ENCODE measurements around the gene MAP3K14.

The MAP3K14 gene

DNA sequence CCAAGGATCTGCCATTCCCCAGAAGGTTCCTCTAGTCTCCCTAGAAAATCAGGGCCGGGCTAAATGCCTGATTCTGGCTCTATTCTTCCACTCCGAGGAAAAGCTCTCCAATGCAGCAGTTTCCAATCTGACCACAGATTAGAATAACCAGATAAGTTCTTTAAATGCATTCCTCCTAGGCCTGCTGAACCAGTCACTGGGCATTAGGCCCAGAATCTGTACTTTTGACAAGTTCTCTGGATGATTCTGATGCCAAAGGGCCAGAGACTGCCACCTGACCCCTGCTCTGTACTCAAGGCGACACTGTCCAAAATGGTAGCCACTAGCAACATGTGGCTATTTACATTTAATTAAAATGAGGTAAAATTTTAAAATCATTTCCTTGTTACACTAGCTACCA is 22.3 kb downstream of the MAP3K14 start:
- CTCF ChIA-PET = interaction anchor here (0.6 to 4.2 kb wide), 6 partner anchors 13 to 159 kb away, joined by 3 to 17 read pairs (median 4); partner anchors contain the start of genes ACBD4 and MAP3K14
- Mint-ChIP-seq H3K4me1 (peaks cover 69% of the 10 kb centered on the region), H3K36me3 (peaks cover 26% of the 10 kb centered on the region), H3K4me3 (no peak overlapping the region), H3K27ac (no peak overlapping the region), H3K9me3 (no peaks in the 10 kb centered on the region), H3K27me3 (no peaks in the 10 kb centered on the region)
- DNase-seq = no peak

DNA sequence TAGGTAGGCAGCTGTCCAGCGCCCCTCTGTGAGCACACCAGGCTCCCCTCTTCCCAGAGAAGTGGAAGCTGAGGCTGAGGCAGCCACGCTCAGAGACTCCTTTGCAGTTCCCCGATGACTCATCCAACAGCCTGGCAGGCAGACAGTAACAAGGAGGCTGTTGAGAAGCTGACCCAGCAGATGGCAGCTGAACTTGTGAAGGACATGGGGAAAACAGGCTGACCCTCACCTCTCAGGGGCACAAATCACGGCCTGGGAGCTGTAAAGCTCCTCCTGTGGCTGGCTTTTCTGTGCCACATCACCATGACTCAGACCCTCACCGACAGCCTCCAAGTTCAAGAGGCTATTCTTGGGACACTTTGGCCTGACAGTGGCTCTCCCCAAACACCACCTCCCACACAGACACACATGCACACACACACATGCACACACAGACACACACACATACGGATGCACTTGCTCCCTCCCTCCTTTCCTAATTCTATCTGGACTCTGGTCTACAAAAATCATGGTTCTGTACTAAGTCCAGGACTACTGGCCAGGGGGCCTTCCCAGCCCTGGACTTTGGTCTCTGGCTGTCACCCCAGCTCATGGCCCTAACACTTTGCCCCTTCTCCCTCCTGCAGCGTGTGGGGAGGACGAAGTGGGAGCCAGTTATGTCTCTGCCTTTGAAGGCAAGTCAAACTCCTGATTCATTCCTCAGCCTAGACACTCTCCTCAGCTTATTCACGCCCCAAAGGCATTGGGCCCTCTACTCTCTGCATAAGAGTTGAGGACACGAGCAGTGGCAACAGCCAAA is 23.2 kb downstream of the MAP3K14 start:
- peaks cover 61% of the 10 kb centered on the region for H3K4me1 Mint-ChIP-seq
- no peak for DNase-seq
- peak overlapping the region; percentile 19 for H3K27ac Mint-ChIP-seq
- no peaks in the 10 kb centered on the region for H3K27me3 Mint-ChIP-seq
- CTCF ChIA-PET = interaction anchor here (1.1 to 4.2 kb wide), 7 partner anchors 8 to 158 kb away, joined by 3 to 17 read pairs (median 5); partner anchors contain the start of gene ACBD4
- no peaks in the 10 kb centered on the region for H3K9me3 Mint-ChIP-seq
- no peak overlapping the region for H3K4me3 Mint-ChIP-seq
- H3K36me3 Mint-ChIP-seq = peaks cover 27% of the 10 kb centered on the region

DNA sequence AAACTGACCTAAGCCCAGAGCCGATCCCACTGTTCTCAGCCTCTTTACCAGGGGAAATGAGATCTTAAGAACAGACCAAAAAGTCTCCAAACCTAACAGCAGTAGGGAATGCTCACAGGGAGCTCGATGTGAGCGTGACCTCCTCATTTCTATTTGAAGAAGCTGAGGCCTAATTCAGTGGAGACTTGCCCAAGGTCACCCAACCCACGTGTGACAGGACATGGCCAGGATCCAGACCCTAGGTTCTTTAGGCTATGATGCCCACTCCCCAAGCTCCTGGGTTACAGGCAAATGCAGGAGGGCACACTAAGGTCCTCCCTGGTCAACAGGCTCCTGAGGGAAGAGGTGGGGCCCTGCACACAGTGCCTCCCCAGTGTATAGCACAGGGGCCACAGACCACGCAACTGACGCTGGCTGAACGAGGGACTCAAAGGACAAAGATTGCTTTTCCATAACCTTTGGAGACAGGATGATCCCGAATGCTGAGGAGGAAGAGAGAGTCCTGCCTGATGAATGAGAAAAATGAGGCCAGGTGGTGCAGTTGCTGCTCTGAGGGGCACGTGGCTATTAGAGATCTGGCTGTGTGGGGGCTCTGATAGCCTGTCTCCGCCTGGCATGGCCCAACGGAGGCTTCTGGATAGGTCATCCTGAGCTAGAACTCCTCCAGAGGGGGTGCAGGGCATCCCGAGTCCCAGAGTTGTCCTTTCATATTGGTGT is 24.0 kb downstream of the MAP3K14 start:
- peaks cover 22% of the 10 kb centered on the region for H3K36me3 Mint-ChIP-seq
- CTCF ChIA-PET = interaction anchor here (1.0 to 4.2 kb wide), 5 partner anchors 9 to 92 kb away, joined by 4 to 17 read pairs (median 5); no protein-coding TSS in a partner anchor
- peaks cover 55% of the 10 kb centered on the region for H3K4me1 Mint-ChIP-seq
- H3K27me3 Mint-ChIP-seq = no peaks in the 10 kb centered on the region
- H3K27ac Mint-ChIP-seq = no peak overlapping the region
- H3K4me3 Mint-ChIP-seq = no peak overlapping the region
- no peak for DNase-seq
- H3K9me3 Mint-ChIP-seq = no peaks in the 10 kb centered on the region

DNA sequence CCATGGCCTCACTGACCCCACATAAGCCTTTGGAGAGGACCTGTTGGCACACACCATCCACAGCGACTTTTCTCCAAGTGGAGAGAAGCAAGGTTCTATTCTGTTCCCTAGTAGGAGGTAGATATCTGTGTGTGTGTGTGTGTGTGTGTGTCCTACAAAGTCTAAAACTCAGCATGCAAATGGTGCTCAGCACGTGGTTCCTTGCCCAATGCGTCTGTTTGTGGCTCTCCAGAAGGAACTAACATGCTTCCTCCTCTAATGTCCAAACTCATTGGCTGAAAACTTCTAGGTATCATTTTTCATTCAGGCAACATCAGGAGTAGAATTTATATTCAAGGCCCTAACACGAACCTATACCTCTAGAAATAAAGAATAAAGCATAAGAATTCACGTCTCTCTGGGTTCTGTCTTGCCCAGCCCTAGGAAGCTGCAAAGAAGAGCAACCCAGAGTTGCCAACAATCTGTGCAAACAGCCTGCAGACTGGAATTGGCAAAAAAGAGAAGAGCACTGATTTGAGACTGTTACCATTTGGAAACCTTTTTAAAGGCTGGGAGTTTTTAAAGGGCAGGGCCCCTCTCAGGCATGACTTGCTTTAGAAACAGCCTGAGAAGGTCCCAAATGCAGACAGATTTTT is 25.5 kb downstream of the MAP3K14 start:
- H3K4me3 Mint-ChIP-seq = no peak overlapping the region

DNA sequence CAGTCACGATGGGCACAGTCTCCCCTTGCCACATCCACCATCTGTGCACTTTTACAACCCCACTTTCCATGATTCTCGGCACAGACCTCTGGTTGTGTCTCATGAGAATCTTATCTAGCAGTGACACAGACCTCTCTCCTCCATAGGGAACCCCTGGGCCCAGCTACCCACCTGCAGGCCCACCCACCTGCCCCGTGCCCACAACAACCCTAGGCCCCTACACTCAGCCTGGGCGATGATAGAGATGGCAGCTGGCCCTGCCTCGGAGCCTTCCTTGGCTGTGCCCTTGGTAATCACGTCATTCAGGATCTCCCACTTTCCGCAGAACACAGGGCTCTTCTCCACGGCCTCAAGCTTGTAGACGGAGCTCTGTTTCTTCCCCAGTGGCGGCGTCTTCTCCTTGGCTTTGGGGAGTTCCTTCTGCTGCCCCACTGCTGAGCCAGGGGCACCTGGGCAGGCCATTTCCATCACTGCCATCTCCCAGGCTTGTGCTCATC is 26.5 kb downstream of the MAP3K14 start:
- no peaks in the 10 kb centered on the region for H3K9me3 Mint-ChIP-seq
- peak overlapping the region; percentile 74 for H3K27ac Mint-ChIP-seq
- H3K4me3 Mint-ChIP-seq = no peak overlapping the region
- no peak for DNase-seq
- H3K36me3 Mint-ChIP-seq = peaks cover 27% of the 10 kb centered on the region
- CTCF ChIA-PET = interaction anchor here (0.7 kb wide), 1 partner anchor 13 kb away, joined by 3 read pairs; no protein-coding TSS in a partner anchor
- no peaks in the 10 kb centered on the region for H3K27me3 Mint-ChIP-seq
- H3K4me1 Mint-ChIP-seq = peaks cover 30% of the 10 kb centered on the region

More for the DNA sequence above, 25.5 kb downstream of the MAP3K14 start:
- Mint-ChIP-seq H3K27me3 (no peaks in the 10 kb centered on the region), H3K4me1 (peaks cover 40% of the 10 kb centered on the region), H3K9me3 (no peaks in the 10 kb centered on the region), H3K36me3 (peaks cover 24% of the 10 kb centered on the region), H3K27ac (peak overlapping the region; percentile 49)
- no peak for DNase-seq
- CTCF ChIA-PET = interaction anchor here (1.0 to 1.1 kb wide), 2 partner anchors 14 to 93 kb away, joined by 3 to 4 read pairs; no protein-coding TSS in a partner anchor

DNA sequence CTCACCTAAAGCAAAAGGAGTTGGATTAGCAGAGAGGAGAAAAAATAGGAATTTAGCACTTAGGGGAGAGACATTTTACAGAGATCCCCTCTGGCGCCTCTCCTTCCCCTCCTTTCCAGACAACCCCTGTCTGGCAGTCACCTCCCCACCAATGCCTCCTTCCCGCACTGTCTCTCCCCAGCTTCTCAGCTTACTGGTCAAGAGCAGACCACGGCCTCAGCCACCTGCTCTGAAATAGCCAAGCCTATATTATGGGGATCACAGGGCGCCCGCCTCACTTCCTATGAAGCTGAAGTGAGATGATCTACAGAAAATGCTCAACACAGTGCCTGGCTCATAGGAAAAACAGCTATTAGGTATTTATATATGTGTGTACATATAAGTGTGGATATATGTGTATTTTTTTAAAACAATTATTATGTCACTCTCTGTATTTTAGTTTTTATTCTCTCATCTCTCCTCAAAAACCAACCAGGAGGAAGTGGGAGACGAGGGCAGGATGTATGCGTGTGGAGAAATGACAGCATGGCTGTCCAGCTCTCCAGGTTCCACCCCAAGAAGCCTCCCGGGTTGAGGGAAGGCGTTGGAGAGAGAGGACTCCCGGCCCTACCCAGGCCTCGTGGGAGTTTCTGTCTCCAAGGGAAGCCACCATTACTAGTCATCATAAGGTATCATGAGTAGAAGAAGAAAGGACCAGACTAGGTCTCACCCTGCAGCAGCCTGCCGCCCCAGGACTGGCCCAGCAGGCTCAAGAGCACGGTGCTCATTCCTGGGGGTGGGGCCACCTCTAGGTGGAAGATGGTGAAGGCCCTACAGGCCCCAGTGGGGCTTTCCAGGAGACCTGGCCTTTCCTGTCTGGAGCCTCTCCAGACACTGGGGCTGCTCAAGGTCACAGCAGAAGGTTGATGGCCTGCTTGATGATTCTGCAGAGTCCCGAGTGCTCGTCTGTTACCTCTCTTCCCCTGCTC is 27.2 kb downstream of the MAP3K14 start:
- Mint-ChIP-seq H3K4me3 (no peak overlapping the region), H3K36me3 (peaks cover 30% of the 10 kb centered on the region), H3K27ac (peak overlapping the region; percentile 71)

DNA sequence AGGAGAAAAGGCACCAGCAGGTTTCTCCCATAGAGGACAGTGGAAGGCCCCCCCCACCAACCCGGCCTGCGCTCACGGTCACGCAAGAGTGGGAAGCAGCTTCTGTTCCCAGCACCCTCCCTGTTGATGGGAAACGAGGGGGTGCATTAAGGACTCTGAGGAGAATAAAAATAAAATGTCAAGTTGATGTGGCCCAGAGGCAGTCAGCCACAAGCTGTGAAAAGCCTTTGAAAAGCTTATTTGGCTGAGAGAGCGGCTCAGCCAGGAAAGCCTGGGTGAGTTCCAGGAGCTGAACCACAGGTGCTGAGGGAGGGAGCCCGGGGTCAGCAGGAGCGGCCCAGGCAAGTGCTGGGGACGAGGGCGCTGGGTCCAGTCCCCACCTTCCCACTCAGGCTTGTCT is 28.0 kb downstream of the MAP3K14 start:
- CTCF ChIA-PET = interaction anchor here (0.7 to 1.9 kb wide), 4 partner anchors 12 to 96 kb away, joined by 3 to 7 read pairs (median 4); partner anchors contain the start of gene MAP3K14
- Mint-ChIP-seq H3K27me3 (no peaks in the 10 kb centered on the region), H3K4me3 (no peak overlapping the region), H3K36me3 (peaks cover 38% of the 10 kb centered on the region), H3K27ac (no peak overlapping the region), H3K4me1 (peaks cover 20% of the 10 kb centered on the region), H3K9me3 (no peaks in the 10 kb centered on the region)
- DNase-seq = no peak

More for the DNA sequence above, 27.2 kb downstream of the MAP3K14 start:
- Mint-ChIP-seq H3K4me1 (peaks cover 27% of the 10 kb centered on the region), H3K27me3 (no peaks in the 10 kb centered on the region), H3K9me3 (no peaks in the 10 kb centered on the region)
- CTCF ChIA-PET = interaction anchor here (0.7 to 1.9 kb wide), 4 partner anchors 12 to 96 kb away, joined by 3 to 5 read pairs (median 4); partner anchors contain the start of gene MAP3K14
- DNase-seq = no peak

DNA sequence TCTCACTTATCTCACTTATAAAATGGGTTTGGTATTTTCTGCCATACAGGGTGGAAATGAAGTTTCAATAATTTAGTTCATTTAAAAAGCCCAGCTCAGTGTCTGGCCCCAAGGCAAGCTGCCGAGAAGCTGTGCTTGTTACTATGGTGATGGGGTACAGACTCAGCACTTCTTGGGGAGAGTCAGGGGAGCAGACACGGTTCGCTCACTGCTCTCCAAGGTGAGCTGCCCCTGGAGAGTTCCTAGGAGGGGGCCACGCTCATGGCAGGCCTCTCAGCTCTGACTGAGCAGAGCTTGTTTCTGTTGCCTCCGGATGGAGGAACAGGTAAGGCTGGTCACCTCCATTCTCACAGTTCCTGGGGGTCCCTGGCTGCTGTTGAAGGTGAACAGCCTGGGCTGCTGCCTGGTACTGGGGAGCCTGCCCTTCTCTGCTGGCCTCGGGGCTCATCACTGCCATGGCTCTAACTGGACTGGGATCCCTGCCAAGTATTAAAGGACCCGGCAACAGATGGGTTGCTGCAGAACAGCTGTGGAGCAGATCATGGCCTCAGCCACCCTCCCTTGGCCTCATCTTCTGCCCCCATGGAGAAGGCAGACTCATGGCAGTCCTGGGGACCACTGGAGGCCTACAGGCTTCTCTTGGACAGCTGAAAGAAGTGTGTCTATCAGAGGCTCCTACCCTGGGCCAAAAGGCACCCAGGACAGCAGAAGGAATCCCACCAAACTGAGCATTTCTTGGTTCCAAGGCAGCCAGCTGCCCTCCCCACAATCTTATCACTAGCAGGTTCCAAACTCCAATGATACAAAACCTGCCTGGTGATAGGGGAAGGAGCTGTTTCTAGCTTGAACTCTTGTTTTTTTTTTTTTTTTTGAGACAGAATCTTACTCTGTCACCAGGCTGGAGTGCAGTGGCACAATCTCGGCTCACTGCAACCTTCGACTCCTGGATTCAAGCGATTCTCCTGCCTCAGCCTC is 29.0 kb downstream of the MAP3K14 start:
- CTCF ChIA-PET = interaction anchor here (0.8 to 1.9 kb wide), 5 partner anchors 11 to 97 kb away, joined by 3 to 7 read pairs (median 4); no protein-coding TSS in a partner anchor
- H3K4me1 Mint-ChIP-seq = peaks cover 10% of the 10 kb centered on the region
- no peak for DNase-seq
- no peaks in the 10 kb centered on the region for H3K27me3 Mint-ChIP-seq
- H3K27ac Mint-ChIP-seq = no peak overlapping the region
- no peak overlapping the region for H3K4me3 Mint-ChIP-seq
- H3K9me3 Mint-ChIP-seq = no peaks in the 10 kb centered on the region
- peaks cover 46% of the 10 kb centered on the region for H3K36me3 Mint-ChIP-seq

DNA sequence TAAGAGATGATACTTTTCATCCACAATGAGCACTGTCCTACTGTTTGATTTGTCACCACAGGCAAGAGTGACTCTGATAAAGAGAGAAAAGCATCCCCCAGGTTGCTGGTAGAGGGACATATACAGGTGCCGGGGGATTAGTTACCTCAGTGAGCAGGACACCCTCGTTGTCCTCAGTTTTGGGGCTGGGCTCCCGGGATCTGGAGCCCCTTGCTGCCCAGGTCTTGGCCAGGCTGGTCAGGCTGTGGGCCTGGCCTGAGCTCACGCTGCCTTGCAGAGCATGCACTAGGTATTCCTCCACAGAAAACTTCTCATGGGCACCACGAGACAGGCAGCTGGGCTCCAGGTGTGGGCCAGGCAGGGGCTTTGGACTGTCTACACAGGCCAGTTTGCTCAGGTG is 30.5 kb downstream of the MAP3K14 start:
- no peak overlapping the region for H3K4me3 Mint-ChIP-seq
- CTCF ChIA-PET = interaction anchor here (0.7 to 0.9 kb wide), 2 partner anchors 30 to 102 kb away, joined by 3 read pairs; no protein-coding TSS in a partner anchor
- no peaks in the 10 kb centered on the region for H3K9me3 Mint-ChIP-seq
- no peak overlapping the region for H3K27ac Mint-ChIP-seq
- H3K36me3 Mint-ChIP-seq = peaks cover 49% of the 10 kb centered on the region
- peaks cover 2% of the 10 kb centered on the region for H3K4me1 Mint-ChIP-seq
- DNase-seq = no peak
- H3K27me3 Mint-ChIP-seq = no peaks in the 10 kb centered on the region

DNA sequence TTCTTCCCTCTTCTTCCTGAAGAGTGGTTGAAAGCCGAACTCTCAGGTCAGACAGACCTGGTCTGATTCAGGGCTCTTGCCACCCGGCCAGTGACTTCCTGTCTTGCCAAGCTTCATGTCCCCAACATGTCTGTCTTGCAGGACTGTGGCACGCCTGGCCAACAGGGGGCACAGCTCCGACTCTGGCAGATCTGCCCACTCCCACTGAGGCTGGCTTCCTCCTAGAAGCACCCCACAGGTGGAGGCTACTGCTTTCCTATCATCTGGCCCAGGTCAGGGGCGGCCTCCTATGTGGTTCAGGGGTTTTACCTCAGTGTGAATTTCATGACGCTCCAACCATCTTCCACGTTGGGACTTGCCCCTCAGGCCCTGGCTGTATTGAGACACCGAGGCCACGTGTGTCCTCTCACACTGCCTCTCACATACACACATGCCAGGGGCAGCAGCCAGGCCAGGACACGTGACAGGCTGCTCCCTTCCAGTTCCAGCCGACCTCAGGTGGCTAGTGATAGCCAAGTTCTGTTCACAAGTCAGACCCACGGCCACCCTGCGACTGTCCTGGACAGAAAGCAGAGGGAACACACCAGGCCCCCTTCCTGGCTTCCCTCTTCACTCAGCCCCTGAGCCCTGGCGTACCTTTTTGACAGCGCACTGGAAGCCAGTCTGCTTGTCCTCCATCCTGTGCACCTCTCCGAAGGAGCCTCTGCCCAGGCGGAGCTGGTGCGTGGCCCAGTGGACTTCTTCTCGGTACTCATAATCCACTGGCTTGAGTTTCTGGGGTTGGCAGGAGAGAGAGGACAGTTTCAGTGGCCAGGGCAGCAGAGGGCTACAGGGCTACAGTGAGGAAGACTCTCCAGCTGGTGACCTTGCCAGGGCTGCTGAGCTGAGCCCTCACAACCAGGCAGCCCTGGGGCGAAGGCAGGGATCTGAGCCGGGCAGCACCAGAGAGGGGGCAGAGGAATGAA is 32.4 kb downstream of the MAP3K14 start:
- Mint-ChIP-seq H3K4me3 (no peak overlapping the region), H3K36me3 (peaks cover 44% of the 10 kb centered on the region), H3K9me3 (no peaks in the 10 kb centered on the region), H3K27me3 (no peaks in the 10 kb centered on the region), H3K4me1 (peaks cover 5% of the 10 kb centered on the region), H3K27ac (peak overlapping the region; percentile 86)
- CTCF ChIA-PET = interaction anchor here (0.6 to 3.4 kb wide), 8 partner anchors 11 to 101 kb away, joined by 3 to 18 read pairs (median 5); partner anchors contain the start of gene MAP3K14
- DNase-seq = peak; percentile 60

DNA sequence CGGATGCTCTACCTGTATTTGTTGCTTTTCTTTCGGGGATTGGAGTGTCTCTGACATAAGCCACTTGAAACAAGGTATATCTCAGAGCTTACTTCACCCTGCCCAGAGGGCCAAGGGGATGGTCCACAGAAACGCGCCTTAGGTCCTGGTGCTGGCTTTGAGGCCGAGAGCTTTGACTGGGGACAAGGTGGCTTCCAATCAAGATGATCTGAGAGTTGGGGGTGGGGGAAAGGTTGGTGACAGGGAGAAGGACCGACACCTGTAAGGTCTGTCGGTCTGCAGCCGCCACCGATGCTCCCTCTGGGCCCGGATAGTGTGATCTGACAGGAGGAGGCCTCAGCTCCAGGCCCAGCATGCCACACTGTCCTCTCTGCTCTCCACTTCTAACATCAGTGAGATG is 33.1 kb downstream of the MAP3K14 start:
- H3K4me1 Mint-ChIP-seq = peaks cover 7% of the 10 kb centered on the region
- no peaks in the 10 kb centered on the region for H3K9me3 Mint-ChIP-seq
- no peak overlapping the region for H3K4me3 Mint-ChIP-seq
- peak overlapping the region; percentile 86 for H3K27ac Mint-ChIP-seq
- peaks cover 42% of the 10 kb centered on the region for H3K36me3 Mint-ChIP-seq
- CTCF ChIA-PET = interaction anchor here (0.6 to 3.4 kb wide), 9 partner anchors 12 to 148 kb away, joined by 3 to 18 read pairs (median 4); partner anchors contain the start of genes ACBD4 and MAP3K14
- no peaks in the 10 kb centered on the region for H3K27me3 Mint-ChIP-seq
- DNase-seq = no peak

All from activated naive CD4-positive, alpha-beta T cell treated with anti-CD3 and anti-CD28 coated beads, Interleukin-2, amount 10 ng/mL, durations not matched to agents 7 days and 5 days (primary cell).